Measurements from ENCODE around the gene CDH18.

Gene CDH18

GRCh38 chr5:19713740-19714139 is 274.3 kb downstream of the CDH18 start (continued):
- TF ChIP-seq, protein P1, sequence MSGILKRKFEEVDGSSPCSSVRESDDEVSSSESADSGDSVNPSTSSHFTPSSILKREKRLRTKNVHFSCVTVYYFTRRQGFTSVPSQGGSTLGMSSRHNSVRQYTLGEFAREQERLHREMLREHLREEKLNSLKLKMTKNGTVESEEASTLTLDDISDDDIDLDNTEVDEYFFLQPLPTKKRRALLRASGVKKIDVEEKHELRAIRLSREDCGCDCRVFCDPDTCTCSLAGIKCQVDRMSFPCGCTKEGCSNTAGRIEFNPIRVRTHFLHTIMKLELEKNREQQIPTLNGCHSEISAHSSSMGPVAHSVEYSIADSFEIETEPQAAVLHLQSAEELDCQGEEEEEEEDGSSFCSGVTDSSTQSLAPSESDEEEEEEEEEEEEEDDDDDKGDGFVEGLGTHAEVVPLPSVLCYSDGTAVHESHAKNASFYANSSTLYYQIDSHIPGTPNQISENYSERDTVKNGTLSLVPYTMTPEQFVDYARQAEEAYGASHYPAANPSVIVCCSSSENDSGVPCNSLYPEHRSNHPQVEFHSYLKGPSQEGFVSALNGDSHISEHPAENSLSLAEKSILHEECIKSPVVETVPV (CRISPR knock-in tag; IDR thresholded peaks at IDR 0.05): no peak
- TF ChIP-seq SNAI2 (CRISPR knock-in tag; IDR thresholded peaks at IDR 0.05) (no peak), RARB (CRISPR knock-in tag; IDR thresholded peaks at IDR 0.05) (no peak), ZFP3 (CRISPR knock-in tag; IDR thresholded peaks at IDR 0.05) (no peak)

GRCh38 chr5:19709403-19709802 is 278.6 kb downstream of the CDH18 start:
- TF ChIP-seq CSDC2 (CRISPR knock-in tag; IDR thresholded peaks at IDR 0.05) (no peak), POU6F1 (CRISPR knock-in tag; IDR thresholded peaks at IDR 0.05; ENCODE audit: borderline replicate concordance, low read depth) (no peak), ZFP30 (CRISPR knock-in tag; IDR thresholded peaks at IDR 0.05) (no peak), ZNF8 (CRISPR knock-in tag; IDR thresholded peaks at IDR 0.05) (no peak), ZC3H10 (CRISPR knock-in tag; IDR thresholded peaks at IDR 0.05) (no peak), BACH2 (CRISPR knock-in tag; IDR thresholded peaks at IDR 0.05; ENCODE audit: borderline replicate concordance) (no peak), TSHZ2 (CRISPR knock-in tag; IDR thresholded peaks at IDR 0.05) (no peak), ZNF565 (CRISPR knock-in tag; conservative IDR thresholded peaks at IDR 0.05; ENCODE audit: low read depth) (no peak)
- TF ChIP-seq, protein P2, sequence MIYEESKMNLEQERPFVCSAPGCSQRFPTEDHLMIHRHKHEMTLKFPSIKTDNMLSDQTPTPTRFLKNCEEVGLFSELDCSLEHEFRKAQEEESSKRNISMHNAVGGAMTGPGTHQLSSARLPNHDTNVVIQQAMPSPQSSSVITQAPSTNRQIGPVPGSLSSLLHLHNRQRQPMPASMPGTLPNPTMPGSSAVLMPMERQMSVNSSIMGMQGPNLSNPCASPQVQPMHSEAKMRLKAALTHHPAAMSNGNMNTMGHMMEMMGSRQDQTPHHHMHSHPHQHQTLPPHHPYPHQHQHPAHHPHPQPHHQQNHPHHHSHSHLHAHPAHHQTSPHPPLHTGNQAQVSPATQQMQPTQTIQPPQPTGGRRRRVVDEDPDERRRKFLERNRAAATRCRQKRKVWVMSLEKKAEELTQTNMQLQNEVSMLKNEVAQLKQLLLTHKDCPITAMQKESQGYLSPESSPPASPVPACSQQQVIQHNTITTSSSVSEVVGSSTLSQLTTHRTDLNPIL (CRISPR knock-in tag; IDR thresholded peaks at IDR 0.05; ENCODE audit: low read depth): no peak
- no peak for ATAC-seq

DNA sequence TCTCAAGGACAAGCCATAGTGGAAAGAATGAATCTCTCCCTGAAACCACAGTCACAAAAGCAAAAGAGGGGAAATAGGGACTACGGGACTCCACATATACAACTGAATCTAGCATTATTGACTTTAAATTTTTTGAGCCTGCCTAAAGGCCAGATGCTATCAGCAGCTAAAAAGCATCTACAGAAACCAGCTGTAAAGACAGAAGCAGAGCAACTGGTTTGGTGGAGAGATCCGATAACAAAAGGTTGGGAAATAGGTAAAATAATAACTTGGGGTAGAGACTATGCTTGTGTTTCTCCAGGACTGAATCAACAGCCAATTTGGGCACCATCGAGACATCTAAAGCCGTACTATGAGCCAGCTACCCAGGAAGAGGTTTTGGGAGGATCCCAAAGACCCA is 281.2 kb downstream of the CDH18 start:
- TF ChIP-seq ZFP3 (CRISPR knock-in tag; IDR thresholded peaks at IDR 0.05) (no peak), ZNF70 (CRISPR knock-in tag; IDR thresholded peaks at IDR 0.05) (no peak), ARNTL (CRISPR knock-in tag; IDR thresholded peaks at IDR 0.05; ENCODE audit: borderline replicate concordance, low read depth) (no peak), ZNF8 (CRISPR knock-in tag; IDR thresholded peaks at IDR 0.05) (no peak), ZC3H10 (CRISPR knock-in tag; IDR thresholded peaks at IDR 0.05) (no peak), GLIS3 (CRISPR knock-in tag; IDR thresholded peaks at IDR 0.05) (no peak), OSR1 (CRISPR knock-in tag; IDR thresholded peaks at IDR 0.05) (no peak)
- no peak for ATAC-seq

GRCh38 chr5:19701731-19702130 is 286.3 kb downstream of the CDH18 start:
- no peak for ATAC-seq
- TF ChIP-seq ZFP3 (CRISPR knock-in tag; IDR thresholded peaks at IDR 0.05): no peak
- no peak for TF ChIP-seq RARB (CRISPR knock-in tag; IDR thresholded peaks at IDR 0.05)
- no peak for TF ChIP-seq ZC3H10 (CRISPR knock-in tag; IDR thresholded peaks at IDR 0.05)
- TF ChIP-seq ISL1 (CRISPR knock-in tag; IDR thresholded peaks at IDR 0.05): no peak
- TF ChIP-seq ARNTL (CRISPR knock-in tag; IDR thresholded peaks at IDR 0.05; ENCODE audit: borderline replicate concordance, low read depth): no peak

GRCh38 chr5:19694949-19695611 is 292.9 kb downstream of the CDH18 start:
- no peak for TF ChIP-seq ZNF565 (CRISPR knock-in tag; conservative IDR thresholded peaks at IDR 0.05; ENCODE audit: low read depth)
- TF ChIP-seq ESRRG (CRISPR knock-in tag; IDR thresholded peaks at IDR 0.05): no peak
- no peak for ATAC-seq

All from SK-N-SH treated with all-trans-retinoic acid at 6 μM for 48 hours (cell line).